Tibial nerve (tissue), 3 donors: Measurements from ENCODE around the gene GPR135.

ENCODE experiments used
- POLR2A ChIP-seq, 2 donors: fragments of 450-650 bp; IDR thresholded peaks; one replicate each; pipeline ENCODE4 v1.6.1; 2017; ENCODE audit warnings: antibody characterized with exemption in 2 of 2, mild to moderate bottlenecking in 2 of 2, moderate library complexity in 2 of 2
- TF ChIP-seq, protein P1 (sequence below), 5 experiments: fragments of 200-600 bp in 3 of 5; fragments of 450-650 bp in 2 of 5; sonication (generic) in 3 of 5; IDR thresholded peaks; one replicate each; pipeline ENCODE4 v1.5.1; 2016 to 2019; ENCODE audit warnings: antibody characterized with exemption in 5 of 5, mild to moderate bottlenecking in 3 of 5, moderate library complexity in 2 of 5

DNA sequence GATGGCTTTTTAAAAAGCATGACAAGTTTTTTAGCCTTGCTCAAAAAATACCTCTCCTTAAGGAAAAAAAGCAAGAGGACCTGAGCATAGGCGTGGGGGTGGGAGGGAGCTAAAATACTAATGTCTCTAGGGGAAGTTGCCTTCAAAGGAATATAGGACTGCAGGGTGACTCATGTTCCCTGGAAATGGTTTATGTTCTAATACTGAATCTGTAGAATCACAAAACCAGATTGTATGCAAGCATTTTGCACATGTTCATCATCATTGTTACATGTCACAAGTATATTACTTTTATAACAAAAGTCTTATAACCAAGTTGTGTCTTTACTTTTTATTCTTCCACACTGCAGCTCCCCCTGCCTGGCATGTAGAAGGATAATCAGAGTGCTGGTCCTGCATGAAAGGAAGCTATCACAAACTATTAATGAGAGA is 36.6 kb downstream of the GPR135 start:
- TF ChIP-seq POLR2A (IDR thresholded peaks at IDR 0.05), result no peak
- TF ChIP-seq, protein P1, sequence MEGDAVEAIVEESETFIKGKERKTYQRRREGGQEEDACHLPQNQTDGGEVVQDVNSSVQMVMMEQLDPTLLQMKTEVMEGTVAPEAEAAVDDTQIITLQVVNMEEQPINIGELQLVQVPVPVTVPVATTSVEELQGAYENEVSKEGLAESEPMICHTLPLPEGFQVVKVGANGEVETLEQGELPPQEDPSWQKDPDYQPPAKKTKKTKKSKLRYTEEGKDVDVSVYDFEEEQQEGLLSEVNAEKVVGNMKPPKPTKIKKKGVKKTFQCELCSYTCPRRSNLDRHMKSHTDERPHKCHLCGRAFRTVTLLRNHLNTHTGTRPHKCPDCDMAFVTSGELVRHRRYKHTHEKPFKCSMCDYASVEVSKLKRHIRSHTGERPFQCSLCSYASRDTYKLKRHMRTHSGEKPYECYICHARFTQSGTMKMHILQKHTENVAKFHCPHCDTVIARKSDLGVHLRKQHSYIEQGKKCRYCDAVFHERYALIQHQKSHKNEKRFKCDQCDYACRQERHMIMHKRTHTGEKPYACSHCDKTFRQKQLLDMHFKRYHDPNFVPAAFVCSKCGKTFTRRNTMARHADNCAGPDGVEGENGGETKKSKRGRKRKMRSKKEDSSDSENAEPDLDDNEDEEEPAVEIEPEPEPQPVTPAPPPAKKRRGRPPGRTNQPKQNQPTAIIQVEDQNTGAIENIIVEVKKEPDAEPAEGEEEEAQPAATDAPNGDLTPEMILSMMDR (IDR thresholded peaks at IDR 0.05), result peak in 3 of 5 experiments; percentile 14 to 31 (median 21)
